H4 (cell line): ENCODE results near the gene GABARAP. TPM values are rescaled to one million over a fixed set of nuclear protein-coding genes. Genes with fewer than 3 reads are reported as not detected.

Source experiments
- DNase-seq: peaks from one replicate; pipeline ENCODE4 v3.0.0-alpha.2; 2015; ENCODE audit warnings: low spot score
- total RNA-seq: library from RNA; depleted of rRNA; stranded (reverse); fragments of >200 nt; shearing (Covaris generic); gene quantifications from 2 replicates; pipeline ENCODE4 v1.2.3, GENCODE V29; 2014

Gene GABARAP
- total RNA-seq, 1 experiment from 2014 or later, result 471 TPM

- DNase-seq, result peak; percentile 96
Observed at GRCh38 chr17:7239091-7240027, 2.9 kb downstream of the GABARAP start, which contains the start of gene PHF23. TSS of gene PHF23 (minus strand) at chr17:7239457. CDS start at chr17:7239279, 178 bp downstream.

GRCh38 chr17:7238420-7239090 lies 3.7 kb downstream of the GABARAP start:
- no peak for DNase-seq

- no peak for DNase-seq
Observed at GRCh38 chr17:7237761-7238419, 4.4 kb downstream of the GABARAP start.

GRCh38 chr17:7237266-7237760 lies 4.9 kb downstream of the GABARAP start:
- no peak for DNase-seq

GRCh38 chr17:7236808-7237207 lies 5.4 kb downstream of the GABARAP start:
- DNase-seq, result no peak

- DNase-seq, result no peak
Observed at GRCh38 chr17:7235693-7236665, 6.3 kb downstream of the GABARAP start.

- DNase-seq, result peak; percentile 92
Observed at GRCh38 chr17:7234083-7234951, 7.9 kb downstream of the GABARAP start, which contains the start of gene DVL2. TSS of gene DVL2 (minus strand) at chr17:7234517. CDS start at chr17:7234262, 255 bp downstream.

- no peak for DNase-seq
Observed at GRCh38 chr17:7233701-7234082, 8.6 kb downstream of the GABARAP start.

GRCh38 chr17:7232114-7232513 lies 10.1 kb downstream of the GABARAP start:
- no peak for DNase-seq

GRCh38 chr17:7229504-7229903 lies 12.7 kb downstream of the GABARAP start:
- DNase-seq, result no peak

GRCh38 chr17:7228920-7229319 lies 13.3 kb downstream of the GABARAP start:
- DNase-seq, result no peak

GRCh38 chr17:7226721-7227710 lies 15.2 kb downstream of the GABARAP start:
- DNase-seq, result no peak

GRCh38 chr17:7225711-7226331 lies 16.4 kb downstream of the GABARAP start:
- DNase-seq, result no peak

GRCh38 chr17:7224661-7225111 lies 17.6 kb downstream of the GABARAP start:
- no peak for DNase-seq

GRCh38 chr17:7224110-7224509 lies 18.1 kb downstream of the GABARAP start:
- no peak for DNase-seq

GRCh38 chr17:7223375-7223774 lies 18.9 kb downstream of the GABARAP start:
- no peak for DNase-seq

- no peak for DNase-seq
Observed at GRCh38 chr17:7222972-7223292, 19.3 kb downstream of the GABARAP start.
